ENCODE measurements around the gene PWP1.

GRCh38 chr12:107666009-107666408, 19.6 kb upstream of the PWP1 start:
- TF ChIP-seq CTCF (IDR thresholded peaks at IDR 0.05) (no peak), EZH2phosphoT487 (IDR thresholded peaks at IDR 0.05) (no peak), EZH2 (IDR thresholded peaks at IDR 0.05) (no peak)
